IgD-negative memory B cell (primary cell): ENCODE measurements around the gene CD70. TPM values are rescaled to one million over a fixed set of nuclear protein-coding genes. Genes with fewer than 3 reads are reported as not detected.
"Not testable (repeated sequence)": the region's sequence is repeated elsewhere in the genome, so short reads cannot be mapped to it uniquely, and the experiment has no call there.

Experiments used
- H3K27ac Mint-ChIP-seq, 3 donors: one replicate each; pipeline ENCODE4 v1.8.0; 2020 to 2022; ENCODE audit warnings: mild to moderate bottlenecking in 3 of 3, mixed read lengths in 3 of 3, moderate library complexity in 1 of 3
- H3K27me3 Mint-ChIP-seq: one replicate; pipeline ENCODE4 v1.8.0; 2021; ENCODE audit warnings: mixed read lengths
- H3K36me3 Mint-ChIP-seq: one replicate; pipeline ENCODE4 v1.8.0; 2020; ENCODE audit warnings: mild to moderate bottlenecking, mixed read lengths
- H3K4me1 Mint-ChIP-seq, 3 donors: one replicate each; pipeline ENCODE4 v1.8.0; 2020 to 2022; ENCODE audit warnings: mixed read lengths in 3 of 3, mild to moderate bottlenecking in 1 of 3
- H3K4me3 Mint-ChIP-seq, 4 donors: one replicate each; pipeline ENCODE4 v1.8.0; 2020 to 2022; ENCODE audit warnings: mild to moderate bottlenecking in 4 of 4, mixed read lengths in 4 of 4, moderate library complexity in 3 of 4
- H3K9me3 Mint-ChIP-seq, 3 donors: one replicate each; pipeline ENCODE4 v1.8.0; 2020 to 2021; ENCODE audit warnings: mixed read lengths in 3 of 3, mild to moderate bottlenecking in 1 of 3
- polyA plus RNA-seq: library from polyadenylated mRNA; unstranded; fragments of 300-500 nt; fragmentation: Illumina TruSeq; gene quantifications from one replicate; pipeline ENCODE4 v1.2.3, GENCODE V29; 2021

CD70 gene
- polyA plus RNA-seq, 1 donor from 2014 or later: 28.4 TPM

DNA sequence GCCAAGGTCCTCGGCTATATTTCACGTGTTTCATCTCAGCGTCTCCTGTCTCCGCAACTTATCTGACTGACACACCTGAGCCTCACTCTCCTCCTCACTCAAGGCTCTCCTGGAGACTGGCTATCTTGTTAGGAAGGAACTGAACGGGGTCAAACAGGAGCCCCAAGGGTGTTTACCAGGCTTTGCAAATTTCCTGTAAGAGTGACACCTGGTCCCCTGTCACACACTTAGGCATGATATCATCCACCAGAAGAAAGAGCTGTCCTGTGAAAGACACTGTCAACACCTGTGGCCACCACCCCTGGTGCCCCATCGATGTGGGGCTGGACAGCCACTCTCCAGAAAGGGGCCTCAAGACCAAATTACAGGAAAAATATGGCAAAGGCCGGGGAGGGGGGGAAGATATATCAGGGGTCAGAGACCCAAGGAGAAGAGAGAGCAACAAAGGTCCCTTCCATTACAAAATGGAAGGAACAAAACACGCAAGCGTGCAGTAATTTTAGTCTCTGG lies 2.9 kb downstream of the CD70 start:
- Mint-ChIP-seq H3K9me3 (no peaks in the 10 kb centered on the region), H3K4me1 (peaks cover 29 to 43% (median 37%) of the 10 kb centered on the region in 3 donors), H3K27ac (peak overlapping the region; percentile 93 to 98 (median 96)), H3K27me3 (peaks cover 18% of the 10 kb centered on the region), H3K36me3 (peaks cover 2% of the 10 kb centered on the region), H3K4me3 (peak overlapping the region; percentile 86 to 96 (median 93))

DNA sequence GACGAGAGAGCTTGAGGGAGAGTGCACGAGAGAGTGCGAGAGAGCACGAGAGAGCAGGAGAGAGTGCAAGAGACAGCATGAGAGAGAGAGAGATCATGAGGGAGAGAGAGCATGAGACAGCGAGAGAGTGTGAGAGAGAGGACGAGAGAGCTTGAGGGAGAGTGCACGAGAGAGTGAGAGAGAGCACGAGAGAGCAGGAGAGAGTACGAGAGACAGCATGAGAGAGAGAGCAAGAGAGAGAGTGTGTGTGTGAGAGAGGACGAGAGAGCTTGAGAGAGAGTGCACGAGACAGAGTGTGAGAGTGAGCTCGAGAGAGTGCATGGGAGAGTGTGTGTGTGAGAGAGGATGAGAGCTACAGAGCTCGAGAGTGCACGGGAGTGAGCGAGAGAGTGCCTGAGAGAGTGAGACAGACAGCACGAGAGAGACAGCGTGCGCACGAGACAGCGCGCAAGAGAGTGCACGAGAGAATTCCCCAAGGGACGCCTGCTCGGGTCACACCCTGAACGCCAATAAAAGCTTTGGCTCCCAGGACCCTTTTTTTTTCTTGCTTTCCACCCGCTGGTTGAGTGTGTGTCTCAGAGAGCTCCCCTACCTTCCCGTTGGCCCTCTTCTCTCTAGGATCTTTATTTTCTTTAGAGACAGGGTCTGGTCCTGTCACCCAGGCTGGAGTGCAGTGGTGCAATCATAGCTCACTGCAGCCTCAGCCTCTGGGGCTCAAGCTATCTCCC lies 3.7 kb downstream of the CD70 start:
- Mint-ChIP-seq H3K9me3 (no peaks in the 10 kb centered on the region), H3K27me3 (peaks cover 13% of the 10 kb centered on the region), H3K4me1 (peaks cover 24 to 38% (median 33%) of the 10 kb centered on the region in 3 donors), H3K4me3 (peak overlapping the region; percentile 86 to 96 (median 93)), H3K27ac (peak overlapping the region; percentile 93 to 98 (median 96)), H3K36me3 (peaks cover 2% of the 10 kb centered on the region)

DNA sequence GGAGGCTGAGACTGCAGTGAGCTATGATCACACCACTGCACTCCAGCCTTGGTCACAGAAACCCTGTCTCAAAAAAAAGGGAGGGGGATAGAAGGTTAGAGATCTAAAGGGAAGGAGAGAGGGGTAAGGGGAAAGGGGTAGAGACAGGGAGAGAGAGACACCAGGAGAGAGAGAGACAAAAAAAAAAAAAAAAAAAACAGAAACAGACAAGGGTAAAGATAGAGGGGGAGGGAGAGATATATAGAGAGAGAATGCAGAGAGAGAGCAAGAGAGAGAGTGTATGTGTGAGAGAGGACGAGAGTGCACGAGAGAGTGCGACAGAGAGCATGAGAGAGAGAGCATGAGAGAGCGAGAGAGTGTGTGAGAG lies 4.2 kb downstream of the CD70 start:
- H3K27me3 Mint-ChIP-seq: peaks cover 12% of the 10 kb centered on the region
- peak overlapping the region; percentile 93 to 98 (median 96) for H3K27ac Mint-ChIP-seq
- peak overlapping the region; percentile 86 to 96 (median 93) for H3K4me3 Mint-ChIP-seq
- peaks cover 24 to 38% (median 33%) of the 10 kb centered on the region in 3 donors for H3K4me1 Mint-ChIP-seq
- peaks cover 2% of the 10 kb centered on the region for H3K36me3 Mint-ChIP-seq
- H3K9me3 Mint-ChIP-seq: no peaks in the 10 kb centered on the region

DNA sequence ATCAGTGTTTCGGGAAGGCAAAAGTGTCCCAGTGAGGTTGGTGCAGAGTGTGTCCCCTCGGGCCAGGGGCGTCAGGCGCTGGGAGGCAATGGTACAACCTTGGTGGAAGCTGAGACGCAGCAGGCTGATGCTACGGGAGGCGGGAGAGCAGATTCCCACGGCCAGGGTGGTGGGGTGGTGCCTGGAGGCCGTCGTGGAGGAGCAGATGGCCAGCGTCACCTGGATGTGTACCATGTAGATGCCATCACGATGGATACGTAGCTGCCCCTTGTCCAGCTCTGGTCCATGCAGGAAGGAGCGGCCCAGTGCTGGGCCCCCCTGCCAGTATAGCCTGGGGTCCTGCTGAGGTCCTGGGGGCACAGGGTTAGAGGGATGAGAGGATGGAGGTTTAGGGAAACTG lies 4.9 kb downstream of the CD70 start:
- H3K27me3 Mint-ChIP-seq: peaks cover 11% of the 10 kb centered on the region

DNA sequence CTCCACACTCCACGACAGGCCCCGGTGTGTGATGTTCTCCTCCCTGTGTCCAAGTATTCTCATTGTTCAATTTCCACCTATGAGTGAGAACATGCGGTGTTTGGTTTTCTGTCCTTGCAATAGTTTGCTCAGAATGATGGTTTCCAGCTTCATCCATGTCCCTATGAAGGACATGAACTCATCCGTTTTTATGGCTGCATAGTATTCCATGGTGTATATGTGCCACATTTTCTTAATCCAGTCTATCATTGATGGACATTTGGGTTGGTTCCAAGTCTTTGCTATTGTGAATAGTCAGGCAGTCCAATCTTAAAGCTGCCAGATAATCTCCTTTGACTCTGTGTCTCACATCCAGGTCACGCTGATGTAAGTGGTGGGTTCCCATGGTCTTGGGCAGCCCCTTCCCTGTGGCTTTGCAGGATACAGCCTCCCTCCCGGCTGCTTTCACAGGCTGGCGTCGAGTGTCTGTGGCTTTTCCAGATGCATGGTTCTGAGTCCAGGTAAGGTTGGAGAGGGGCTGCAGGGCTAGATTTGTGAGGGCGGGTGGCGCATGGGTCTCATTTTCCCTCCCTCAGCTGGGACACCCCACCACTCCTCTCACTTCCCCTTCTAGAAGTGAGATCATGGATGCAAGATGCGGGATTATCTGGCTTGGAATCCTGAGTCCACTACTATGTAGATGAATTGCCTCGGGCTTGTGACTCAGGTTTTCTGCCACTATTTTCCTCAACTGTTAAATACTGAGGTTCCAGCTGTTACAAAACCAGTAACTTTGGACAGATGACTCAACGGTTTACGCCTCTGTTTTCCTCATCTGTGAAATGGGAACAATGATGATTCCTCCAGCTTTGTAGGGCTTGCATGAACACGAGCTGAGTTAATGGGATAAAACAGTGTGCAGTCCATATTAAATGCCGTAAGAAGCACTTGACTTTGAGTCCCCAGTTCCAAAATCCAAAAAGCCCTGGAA lies 8.2 kb downstream of the CD70 start:
- H3K27me3 Mint-ChIP-seq, H3K36me3 Mint-ChIP-seq, H3K4me3 Mint-ChIP-seq, H3K27ac Mint-ChIP-seq, H3K9me3 Mint-ChIP-seq: not testable (repeated sequence)
- H3K4me1 Mint-ChIP-seq: peaks cover 13 to 26% (median 25%) of the 10 kb centered on the region in 3 donors

More for the DNA sequence above, 4.9 kb downstream of the CD70 start:
- peak overlapping the region in 2 of 4 donors; percentile 82 to 86 for H3K4me3 Mint-ChIP-seq
- peak overlapping the region in 2 of 3 donors; percentile 59 to 93 for H3K27ac Mint-ChIP-seq
- H3K4me1 Mint-ChIP-seq: peaks cover 24 to 36% (median 32%) of the 10 kb centered on the region in 3 donors
- no peaks in the 10 kb centered on the region for H3K9me3 Mint-ChIP-seq
- peaks cover 2% of the 10 kb centered on the region for H3K36me3 Mint-ChIP-seq

DNA sequence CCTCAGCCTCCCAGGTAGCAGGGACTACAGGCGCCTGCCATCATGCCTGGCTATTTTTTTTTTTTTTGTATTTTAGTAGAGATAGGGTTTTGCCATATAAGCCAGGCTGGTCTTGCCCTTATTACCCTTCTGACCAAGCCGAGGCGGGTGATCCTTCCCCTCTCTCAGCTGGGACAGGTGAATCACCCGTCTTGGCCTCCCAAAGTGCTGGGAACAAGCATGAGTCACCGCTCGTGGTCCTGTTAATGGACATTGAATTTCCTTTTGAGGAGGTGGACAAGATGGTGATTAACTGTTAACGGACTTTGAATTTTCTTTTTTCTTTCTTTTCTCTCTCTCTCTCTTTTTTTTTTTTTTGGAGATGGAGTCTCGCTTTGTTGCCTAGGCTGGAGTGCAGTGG lies 10.6 kb downstream of the CD70 start:
- Mint-ChIP-seq H3K9me3 (no peaks in the 10 kb centered on the region), H3K36me3 (no peaks in the 10 kb centered on the region), H3K27me3 (no peaks in the 10 kb centered on the region), H3K27ac (no peak overlapping the region), H3K4me3 (peak overlapping the region in 1 of 4 donors; percentile 5), H3K4me1 (peaks cover 6 to 16% (median 14%) of the 10 kb centered on the region in 3 donors)

DNA sequence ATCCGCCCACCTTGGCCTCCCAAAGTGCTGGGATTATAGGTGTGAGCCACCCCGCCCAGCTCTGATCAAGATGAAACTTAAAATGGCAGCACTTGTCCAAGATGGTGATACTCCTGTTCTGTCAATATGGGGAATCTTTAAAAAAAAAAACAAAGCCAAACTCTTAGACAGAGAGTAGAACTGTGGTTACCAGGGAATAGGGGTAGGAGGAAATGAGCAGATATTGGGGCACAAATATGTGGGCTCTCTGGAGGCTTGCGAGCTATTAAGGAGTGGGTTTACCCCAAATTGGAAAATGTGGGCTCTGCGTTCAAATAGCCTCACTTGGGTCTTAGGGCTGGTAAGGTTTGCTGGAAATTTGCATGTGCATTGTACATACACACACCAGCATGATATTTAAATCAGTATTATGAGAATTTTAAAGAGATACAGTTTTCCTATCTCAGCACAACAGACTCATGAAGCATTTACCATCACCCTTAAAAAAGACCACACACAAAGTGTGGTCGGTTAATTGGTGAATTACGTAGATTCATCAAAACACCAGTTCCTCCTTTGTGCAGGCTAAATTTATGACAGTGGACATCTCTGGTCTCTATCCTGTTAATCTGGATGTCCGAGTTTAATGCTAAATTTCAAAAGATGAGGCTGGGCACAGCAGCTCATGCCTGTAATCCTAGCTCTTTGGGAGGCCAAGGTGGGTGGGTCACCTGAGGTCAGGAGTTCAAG lies 11.3 kb downstream of the CD70 start:
- H3K9me3 Mint-ChIP-seq: no peaks in the 10 kb centered on the region
- H3K4me1 Mint-ChIP-seq: peaks cover 6 to 16% (median 14%) of the 10 kb centered on the region in 3 donors
- H3K36me3 Mint-ChIP-seq: no peaks in the 10 kb centered on the region
- peak overlapping the region in 2 of 3 donors; percentile 34 to 50 for H3K27ac Mint-ChIP-seq
- no peak overlapping the region for H3K4me3 Mint-ChIP-seq
- H3K27me3 Mint-ChIP-seq: no peaks in the 10 kb centered on the region

DNA sequence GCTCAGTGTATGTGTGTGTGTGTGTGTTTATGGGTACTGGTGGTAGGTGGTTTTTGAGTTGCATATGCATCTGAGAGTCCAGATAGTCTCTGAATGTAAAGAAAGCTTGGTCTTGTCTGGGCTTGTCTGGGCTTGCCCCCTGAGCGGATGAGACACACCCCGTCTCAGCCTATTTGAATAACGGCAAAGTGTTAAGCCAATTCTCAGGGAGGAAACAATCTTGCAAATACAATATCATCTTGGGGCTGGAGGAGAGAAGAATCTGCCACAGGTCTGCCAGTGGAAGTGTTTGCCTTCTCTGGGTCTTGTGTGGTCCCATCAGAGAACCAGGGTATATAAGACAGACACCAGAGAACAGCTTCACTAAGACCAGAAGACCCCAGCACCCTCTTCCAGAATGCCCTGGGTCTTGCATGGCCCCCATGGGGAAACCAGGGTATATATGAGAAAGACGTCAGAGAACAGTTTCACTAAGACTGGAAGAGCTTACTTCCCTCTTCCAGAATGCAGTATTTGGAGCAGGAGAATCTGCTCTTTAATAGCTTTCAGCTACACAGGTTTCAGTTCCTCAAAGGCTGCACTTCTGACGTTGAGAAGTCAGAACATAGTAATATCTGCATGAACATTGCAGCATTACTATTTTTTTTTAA lies 13.3 kb downstream of the CD70 start:
- Mint-ChIP-seq H3K4me1 (peaks cover 6 to 16% (median 14%) of the 10 kb centered on the region in 3 donors), H3K27me3 (no peaks in the 10 kb centered on the region), H3K27ac (no peak overlapping the region), H3K36me3 (no peaks in the 10 kb centered on the region), H3K4me3 (peak overlapping the region in 2 of 4 donors; percentile 83 to 85), H3K9me3 (no peaks in the 10 kb centered on the region)

DNA sequence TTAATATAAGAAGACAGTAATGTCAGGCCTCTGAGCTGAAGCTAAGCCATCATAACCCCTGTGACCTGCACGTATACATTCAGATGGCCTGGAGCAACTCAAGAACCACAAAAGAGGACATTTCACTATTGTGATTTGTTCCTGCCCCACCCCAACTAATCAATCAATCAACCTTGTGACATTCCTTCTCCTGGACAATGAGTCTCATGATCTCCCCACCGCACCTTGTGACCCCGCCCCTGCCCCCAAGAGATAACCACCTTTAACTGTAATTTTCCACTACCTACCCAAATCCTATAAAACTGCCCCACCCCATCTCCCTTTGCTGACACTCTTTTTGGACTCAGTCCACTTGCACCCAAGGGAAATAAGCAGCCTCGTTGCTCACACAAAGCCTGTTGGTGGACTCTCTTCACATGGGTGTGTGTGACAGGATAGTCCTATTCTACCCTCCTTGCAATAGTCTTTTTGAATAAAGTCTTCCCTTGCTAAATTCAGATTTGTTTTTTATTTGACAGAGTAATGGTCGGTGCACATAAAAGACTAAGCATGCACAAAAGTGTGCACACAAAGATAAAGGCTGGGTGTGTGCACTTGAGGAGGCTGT lies 14.0 kb downstream of the CD70 start:
- H3K4me3 Mint-ChIP-seq: no peak overlapping the region

DNA sequence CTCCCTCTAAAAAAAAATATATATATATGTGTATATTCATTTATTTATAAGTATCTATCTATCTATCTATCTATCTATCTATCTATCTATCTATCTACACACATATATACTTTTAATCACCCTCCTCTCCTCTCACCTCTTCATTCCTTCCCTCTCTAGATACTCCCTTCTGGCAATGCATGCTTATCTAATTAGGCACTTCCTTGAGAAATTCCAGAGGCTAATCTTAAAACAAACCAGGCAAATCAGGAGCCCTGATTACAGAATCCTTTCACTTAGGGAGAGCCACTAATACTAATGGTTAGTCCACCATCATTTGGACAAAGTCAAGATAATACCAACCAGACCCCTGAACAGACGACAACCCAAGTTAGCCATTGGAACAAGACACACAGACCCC lies 17.6 kb downstream of the CD70 start:
- Mint-ChIP-seq H3K27me3 (peaks cover 6% of the 10 kb centered on the region), H3K4me3 (no peak overlapping the region), H3K27ac (no peak overlapping the region), H3K4me1 (peaks cover 0 to 4% (median 4%) of the 10 kb centered on the region in 3 donors), H3K36me3 (no peaks in the 10 kb centered on the region), H3K9me3 (peaks cover 0 to 3% (median 3%) of the 10 kb centered on the region in 3 donors)

More for the DNA sequence above, 14.0 kb downstream of the CD70 start:
- H3K27me3 Mint-ChIP-seq: peaks cover 2% of the 10 kb centered on the region
- no peaks in the 10 kb centered on the region for H3K9me3 Mint-ChIP-seq
- H3K27ac Mint-ChIP-seq: no peak overlapping the region
- no peaks in the 10 kb centered on the region for H3K36me3 Mint-ChIP-seq
- H3K4me1 Mint-ChIP-seq: peaks cover 6 to 16% (median 14%) of the 10 kb centered on the region in 3 donors

DNA sequence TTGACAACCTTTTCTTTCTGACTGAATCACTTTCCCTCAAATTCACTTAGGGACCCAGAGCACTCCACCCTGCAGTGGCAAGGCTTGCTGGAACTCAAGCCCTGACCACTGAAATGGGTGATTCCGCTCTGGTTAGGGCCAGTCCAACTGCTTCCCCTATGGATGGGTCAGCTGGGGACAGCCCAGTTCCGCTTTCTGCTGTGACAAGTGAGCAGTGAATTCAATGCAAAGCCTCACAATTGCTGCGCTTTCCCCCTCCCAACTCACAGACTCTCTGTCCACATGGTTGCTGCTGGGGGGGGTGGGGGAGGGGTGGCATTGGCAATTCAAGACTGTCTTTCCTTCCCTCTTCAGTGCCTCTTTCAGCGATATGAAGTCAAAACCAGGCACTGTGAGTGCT lies 18.7 kb downstream of the CD70 start:
- H3K4me1 Mint-ChIP-seq: no peaks in the 10 kb centered on the region
- peak overlapping the region in 1 of 4 donors; percentile 47 for H3K4me3 Mint-ChIP-seq
- peaks cover 6% of the 10 kb centered on the region for H3K27me3 Mint-ChIP-seq
- H3K27ac Mint-ChIP-seq: no peak overlapping the region
- peaks cover 0 to 3% (median 3%) of the 10 kb centered on the region in 3 donors for H3K9me3 Mint-ChIP-seq
- H3K36me3 Mint-ChIP-seq: no peaks in the 10 kb centered on the region

DNA sequence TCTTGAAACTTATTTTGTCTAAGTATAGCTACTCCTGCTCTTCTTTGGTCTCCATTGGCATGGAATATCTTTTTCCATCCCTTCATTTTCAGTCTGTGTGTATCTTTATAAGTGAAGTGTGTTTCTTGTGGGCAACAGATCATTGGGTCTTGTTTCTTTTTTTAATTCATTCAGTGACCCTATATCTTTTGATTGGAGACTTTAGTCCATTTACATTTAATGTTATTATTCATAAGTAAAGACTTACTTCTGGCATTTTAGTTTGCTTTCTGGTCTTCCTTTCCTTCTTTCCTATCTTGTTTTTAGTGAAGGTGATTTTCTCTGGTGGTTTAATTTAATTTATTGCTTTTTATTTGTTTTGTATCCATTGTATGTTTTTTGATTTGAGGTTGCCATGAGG lies 19.8 kb downstream of the CD70 start:
- Mint-ChIP-seq H3K27ac (no peak overlapping the region), H3K27me3 (peaks cover 6% of the 10 kb centered on the region), H3K36me3 (no peaks in the 10 kb centered on the region), H3K4me3 (no peak overlapping the region), H3K4me1 (no peaks in the 10 kb centered on the region), H3K9me3 (peaks cover 0 to 8% (median 3%) of the 10 kb centered on the region in 3 donors)

DNA sequence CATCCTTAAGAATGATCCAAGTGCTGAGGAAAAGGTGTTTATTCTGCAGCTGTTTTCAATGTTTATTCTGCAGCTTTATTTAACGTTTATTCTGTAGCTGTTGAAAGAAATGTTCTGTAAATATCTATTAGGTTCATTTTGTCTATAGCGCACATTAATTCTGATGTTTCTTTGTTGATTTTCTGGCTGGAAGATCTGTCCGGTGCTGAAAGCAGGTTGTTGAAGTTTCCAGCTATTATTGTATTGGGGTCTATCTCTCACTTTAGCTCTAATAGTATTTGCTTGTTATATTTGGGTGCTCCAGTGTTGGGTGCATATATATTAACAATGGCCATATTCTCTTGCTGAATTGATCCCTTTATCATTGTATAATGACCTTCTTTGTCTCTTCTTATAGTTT lies 20.2 kb downstream of the CD70 start:
- Mint-ChIP-seq H3K4me1 (no peaks in the 10 kb centered on the region), H3K27me3 (peaks cover 6% of the 10 kb centered on the region), H3K4me3 (no peak overlapping the region), H3K36me3 (no peaks in the 10 kb centered on the region), H3K9me3 (peaks cover 0 to 8% (median 6%) of the 10 kb centered on the region in 3 donors), H3K27ac (no peak overlapping the region)

DNA sequence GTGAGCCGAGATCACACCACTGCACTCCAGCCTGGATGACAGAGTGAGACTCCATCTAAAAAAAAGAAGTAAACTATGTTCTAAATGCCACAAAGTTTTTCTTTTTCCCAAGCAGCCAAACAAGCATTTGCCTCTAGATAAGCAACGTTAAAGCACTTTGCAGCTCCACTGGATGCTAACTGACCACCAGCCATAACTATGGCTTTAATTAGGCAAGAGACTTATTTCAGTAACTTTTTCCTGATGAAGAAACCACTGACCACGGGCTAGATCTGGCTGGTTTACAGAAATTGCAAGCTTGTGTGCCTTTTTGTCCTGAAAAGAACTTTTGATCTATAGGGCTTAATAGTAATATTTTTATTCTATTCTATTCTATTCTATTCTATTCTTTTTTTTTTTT lies 22.1 kb downstream of the CD70 start:
- peaks cover 12% of the 10 kb centered on the region for H3K27me3 Mint-ChIP-seq

More for the DNA sequence above, 22.1 kb downstream of the CD70 start:
- peaks cover 2 to 12% (median 7%) of the 10 kb centered on the region in 3 donors for H3K9me3 Mint-ChIP-seq
- no peak overlapping the region for H3K27ac Mint-ChIP-seq
- H3K4me3 Mint-ChIP-seq: no peak overlapping the region
- no peaks in the 10 kb centered on the region for H3K4me1 Mint-ChIP-seq
- no peaks in the 10 kb centered on the region for H3K36me3 Mint-ChIP-seq
